B cell (primary cell): ENCODE data around the gene TSHZ3. TPM values are rescaled to one million over a fixed set of nuclear protein-coding genes. Genes with fewer than 3 reads are reported as not detected.

ENCODE experiments used
- ATAC-seq: fragments of 200-7000 bp; cut with Tn5 transposase; one replicate; pipeline ENCODE4 v1.10.0; 2021; ENCODE audit warnings: low read depth, mild to moderate bottlenecking, moderate number of reproducible peaks, moderate library complexity
- CTCF ChIA-PET: fragments of 350-600 bp; sonication (Branson Sonifier 250); formaldehyde crosslinking; loops from one replicate; lab custom pipeline; 2021; ENCODE audit warnings: antibody characterized with exemption, inconsistent platforms; lab: Charles Lee
- POLR2A ChIA-PET: fragments of 350-600 bp; sonication (Branson Sonifier 250); formaldehyde crosslinking; loops from one replicate; lab custom pipeline; 2021; ENCODE audit warnings: antibody characterized with exemption; lab: Charles Lee
- DNase-seq: peaks from one replicate; pipeline ENCODE4 v3.0.0; 2013
- H2AFZ ChIP-seq: 2 replicates; pipeline ENCODE4 v1.6.1; 2012; ENCODE audit warnings: mild to moderate bottlenecking, low read depth, low read length; ENCODE audit not compliant: insufficient read depth, poor library complexity, severe bottlenecking
- H3K27ac ChIP-seq, 2 donors: 1 replicate in 1 of 2; 2 replicates in 1 of 2; pipeline ENCODE4 v1.5.1; 2012 to 2013; ENCODE audit warnings: low read length in 2 of 2, mild to moderate bottlenecking in 2 of 2, moderate library complexity in 1 of 2
- H3K27me3 ChIP-seq, 4 experiments: fragments of 200-600 bp in 1 of 4; sonication (generic) in 1 of 4; replicated peaks in 1 of 4; 1 replicate in 2 of 4; 2 replicates in 2 of 4; pipeline versions ENCODE4 v1.6.1 to v1.7.0; 2013 to 2016; ENCODE audit warnings: low read length in 3 of 4, mild to moderate bottlenecking in 2 of 4, mixed read lengths in 1 of 4, moderate library complexity in 1 of 4; ENCODE audit not compliant: insufficient read depth in 4 of 4, control insufficient read depth in 3 of 4; ENCODE audit errors: control extremely low read depth in 1 of 4
- H3K36me3 ChIP-seq, 2 experiments: replicated peaks in 1 of 2; 1 replicate in 1 of 2; 2 replicates in 1 of 2; pipeline versions ENCODE4 v1.6.1 to v1.7.1; 2013; ENCODE audit warnings: low read length in 1 of 2; ENCODE audit not compliant: insufficient read depth in 2 of 2, control insufficient read depth in 1 of 2; ENCODE audit errors: control extremely low read depth in 1 of 2, extremely low read depth in 1 of 2
- H3K4me1 ChIP-seq, 2 donors: fragments of 200-600 bp in 1 of 2; sonication (generic) in 1 of 2; 1 replicate in 1 of 2; 2 replicates in 1 of 2; pipeline versions ENCODE4 v1.5.1 to v1.6.1; 2013 to 2017; ENCODE audit warnings: low read length in 2 of 2; ENCODE audit not compliant: control insufficient read depth in 2 of 2, insufficient read depth in 2 of 2
- H3K4me2 ChIP-seq: replicated peaks from 2 replicates; pipeline ENCODE3; 2012; ENCODE audit warnings: mild to moderate bottlenecking, low read depth, low read length; ENCODE audit not compliant: poor library complexity, severe bottlenecking
- H3K4me3 ChIP-seq, 5 experiments: fragments of 200-600 bp in 1 of 5; sonication (generic) in 1 of 5; 1 replicate in 3 of 5; 2 replicates in 2 of 5; pipeline versions ENCODE4 v1.5.1 to v1.7.0; 2011 to 2016; ENCODE audit warnings: low read length in 4 of 5, mild to moderate bottlenecking in 4 of 5, low read depth in 2 of 5, control low read depth in 1 of 5, moderate library complexity in 1 of 5; ENCODE audit not compliant: insufficient read depth in 1 of 5; ENCODE audit errors: control extremely low read depth in 1 of 5, extremely low read depth in 1 of 5
- H3K79me2 ChIP-seq: fragments of 200-600 bp; sonication (generic); one replicate; pipeline ENCODE4 v1.6.0; 2016; ENCODE audit warnings: low read length; ENCODE audit not compliant: control insufficient read depth, insufficient read depth
- H3K9ac ChIP-seq: fragments of 200-600 bp; sonication (generic); 2 replicates; pipeline ENCODE4 v1.6.1; 2017; ENCODE audit warnings: mild to moderate bottlenecking, low read length, moderate library complexity
- H3K9me3 ChIP-seq, 3 donors: one replicate each; pipeline versions ENCODE4 v1.6.1 to v1.7.1; 2013; ENCODE audit warnings: low read length in 2 of 3; ENCODE audit not compliant: control insufficient read depth in 2 of 3, insufficient read depth in 1 of 3; ENCODE audit errors: control extremely low read depth in 1 of 3
- H4K20me1 ChIP-seq: 2 replicates; pipeline ENCODE4 v1.6.0; 2012; ENCODE audit warnings: mild to moderate bottlenecking, low read length; ENCODE audit not compliant: insufficient read depth, control insufficient read depth, poor library complexity, severe bottlenecking
- H3K27ac Mint-ChIP-seq: one replicate; pipeline ENCODE4 v1.8.0; 2021; ENCODE audit warnings: mixed read lengths
- H3K27me3 Mint-ChIP-seq: one replicate; pipeline ENCODE4 v1.8.0; 2021; ENCODE audit warnings: mixed read lengths
- H3K4me1 Mint-ChIP-seq: one replicate; pipeline ENCODE4 v1.8.0; 2021; ENCODE audit warnings: mixed read lengths
- H3K4me3 Mint-ChIP-seq: one replicate; pipeline ENCODE4 v1.8.0; 2021; ENCODE audit warnings: mixed read lengths
- H3K9me3 Mint-ChIP-seq: one replicate; pipeline ENCODE4 v1.8.0; 2022; ENCODE audit warnings: mixed read lengths; ENCODE audit not compliant: insufficient read depth
- EZH2 ChIP-seq: IDR thresholded peaks from 2 replicates; pipeline ENCODE4 v1.6.1; 2012; ENCODE audit warnings: borderline replicate concordance, low read depth, mild to moderate bottlenecking, moderate library complexity, low read length; ENCODE audit not compliant: insufficient read depth, poor library complexity, severe bottlenecking
- WGBS: methylation state at CpG from one replicate; pipeline ENCODE4 v1.1.5; 2013; ENCODE audit warnings: missing lambda C conversion rate; ENCODE audit not compliant: insufficient coverage; 5-methylcytosine and 5-hydroxymethylcytosine counted together
- intact Hi-C: fragments of 100-400 bp; cut with micrococcal nuclease; formaldehyde crosslinking; loops from one replicate; pipeline ENCODE4 v1.10.0; 2022
- polyA plus RNA-seq: library from polyadenylated mRNA; depleted of rRNA; stranded (reverse); fragments of >200 nt; gene quantifications from 2 replicates; pipeline ENCODE4 v1.2.3, GENCODE V29; 2012
- total RNA-seq, 2 donors: library from RNA; stranded (reverse); fragments of 120-200 nt in 1 of 2; gene quantifications; 1 replicate in 1 of 2; 2 replicates in 1 of 2; pipeline versions ENCODE4 v1.2.3 to v1.2.4, GENCODE V29; 2013 to 2022
- TF ChIP-seq, protein P1 (sequence below): fragments of 200-600 bp; IDR thresholded peaks from one replicate; pipeline ENCODE4 v1.8.0; 2022; ENCODE audit warnings: antibody characterized with exemption, mild to moderate bottlenecking

TSHZ3 gene
- total and polyA plus RNA-seq, 2 donors (not counting 1 experiment from before 2014, with no cell fraction given) = 0.03 to 0.34 TPM

DNA sequence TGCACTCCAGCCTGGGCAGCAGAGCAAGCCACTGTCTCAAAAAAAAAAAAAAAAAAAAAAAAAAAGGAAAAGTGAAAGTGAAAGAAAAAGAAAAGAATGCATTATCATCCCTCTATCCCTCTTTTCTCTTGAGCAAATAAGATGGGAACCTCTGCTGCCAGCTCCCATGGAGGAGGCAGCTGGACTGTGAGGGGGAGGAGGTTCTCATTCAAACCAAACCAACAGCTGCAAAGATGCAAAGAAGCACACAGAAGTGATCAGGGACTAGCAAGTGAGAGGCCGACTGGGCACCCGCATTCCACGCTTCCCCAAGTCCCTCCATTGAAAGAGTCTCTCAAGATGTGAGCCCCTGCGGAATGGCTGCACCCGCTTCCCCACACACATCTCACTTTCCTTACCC, 63.5 kb downstream of the TSHZ3 start:
- Mint-ChIP-seq H3K9me3 (no peaks in the 10 kb centered on the region), H3K27me3 (no peaks in the 10 kb centered on the region), H3K4me1 (no peaks in the 10 kb centered on the region), H3K27ac (no peak overlapping the region), H3K4me3 (no peak overlapping the region)
- no peak overlapping the region for H3K4me3 ChIP-seq
- intact Hi-C loops = no loop called here
- DNase-seq = no peak
- H3K79me2 ChIP-seq = no peaks in the 10 kb centered on the region
- ChIA-PET CTCF (no interaction called here), POLR2A (no interaction called here)
- no peak overlapping the region for H3K27ac ChIP-seq
- H4K20me1 ChIP-seq = no peaks in the 10 kb centered on the region
- WGBS = 100% methylated on average over 5 of the region's 5 CpGs
- no peaks in the 10 kb centered on the region for H3K36me3 ChIP-seq
- H3K27me3 ChIP-seq = no peaks in the 10 kb centered on the region
- no peak overlapping the region for H2AFZ ChIP-seq
- H3K9me3 ChIP-seq = peaks cover 0 to 24% (median 0%) of the 10 kb centered on the region in 3 donors
- H3K4me2 ChIP-seq = no peak overlapping the region
- no peak for TF ChIP-seq EZH2
- TF ChIP-seq, protein P1, sequence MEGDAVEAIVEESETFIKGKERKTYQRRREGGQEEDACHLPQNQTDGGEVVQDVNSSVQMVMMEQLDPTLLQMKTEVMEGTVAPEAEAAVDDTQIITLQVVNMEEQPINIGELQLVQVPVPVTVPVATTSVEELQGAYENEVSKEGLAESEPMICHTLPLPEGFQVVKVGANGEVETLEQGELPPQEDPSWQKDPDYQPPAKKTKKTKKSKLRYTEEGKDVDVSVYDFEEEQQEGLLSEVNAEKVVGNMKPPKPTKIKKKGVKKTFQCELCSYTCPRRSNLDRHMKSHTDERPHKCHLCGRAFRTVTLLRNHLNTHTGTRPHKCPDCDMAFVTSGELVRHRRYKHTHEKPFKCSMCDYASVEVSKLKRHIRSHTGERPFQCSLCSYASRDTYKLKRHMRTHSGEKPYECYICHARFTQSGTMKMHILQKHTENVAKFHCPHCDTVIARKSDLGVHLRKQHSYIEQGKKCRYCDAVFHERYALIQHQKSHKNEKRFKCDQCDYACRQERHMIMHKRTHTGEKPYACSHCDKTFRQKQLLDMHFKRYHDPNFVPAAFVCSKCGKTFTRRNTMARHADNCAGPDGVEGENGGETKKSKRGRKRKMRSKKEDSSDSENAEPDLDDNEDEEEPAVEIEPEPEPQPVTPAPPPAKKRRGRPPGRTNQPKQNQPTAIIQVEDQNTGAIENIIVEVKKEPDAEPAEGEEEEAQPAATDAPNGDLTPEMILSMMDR = no peak
- no peak for ATAC-seq
- H3K4me1 ChIP-seq = no peaks in the 10 kb centered on the region
- no peak overlapping the region for H3K9ac ChIP-seq

DNA sequence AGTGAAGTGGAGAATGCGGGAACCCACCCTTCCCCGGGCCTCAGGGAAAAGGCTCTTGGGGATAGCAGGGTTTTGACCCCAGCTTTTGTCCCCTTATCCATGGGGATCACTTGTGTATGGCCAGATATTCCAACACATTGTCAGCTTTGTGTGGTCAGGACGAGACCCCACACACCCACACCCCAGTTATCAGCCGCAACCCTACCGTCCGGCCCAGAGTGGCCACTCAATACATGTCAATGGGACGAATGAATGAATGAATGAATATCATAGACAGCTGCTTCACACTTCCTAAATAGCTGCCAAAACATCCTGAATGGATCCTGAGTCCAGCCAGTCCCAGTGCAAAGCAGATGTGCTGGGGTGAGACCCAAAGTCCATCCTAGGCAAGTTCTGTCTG, 64.6 kb downstream of the TSHZ3 start:
- Mint-ChIP-seq H3K4me1 (no peaks in the 10 kb centered on the region), H3K4me3 (no peak overlapping the region), H3K27ac (no peak overlapping the region), H3K27me3 (no peaks in the 10 kb centered on the region), H3K9me3 (no peaks in the 10 kb centered on the region)
- no peak overlapping the region for H3K4me2 ChIP-seq
- ATAC-seq = no peak
- H3K27me3 ChIP-seq = no peaks in the 10 kb centered on the region
- ChIA-PET CTCF (no interaction called here), POLR2A (no interaction called here)
- H3K4me3 ChIP-seq = no peak overlapping the region
- no peaks in the 10 kb centered on the region for H3K4me1 ChIP-seq
- no peak for DNase-seq
- intact Hi-C loops = no loop called here
- WGBS = 90% methylated on average over 2 of the region's 7 CpGs
- H4K20me1 ChIP-seq = no peaks in the 10 kb centered on the region
- no peak overlapping the region for H2AFZ ChIP-seq
- H3K9ac ChIP-seq = no peak overlapping the region
- H3K9me3 ChIP-seq = peaks cover 0 to 15% (median 0%) of the 10 kb centered on the region in 3 donors
- no peak overlapping the region for H3K27ac ChIP-seq
- H3K36me3 ChIP-seq = no peaks in the 10 kb centered on the region
- no peaks in the 10 kb centered on the region for H3K79me2 ChIP-seq
- TF ChIP-seq, protein P1 = no peak
- no peak for TF ChIP-seq EZH2
